Esophagus muscularis mucosa (tissue), 4 donors: ENCODE results near the gene ADAMTS17. TPM values are rescaled to one million over a fixed set of nuclear protein-coding genes. Genes with fewer than 3 reads are reported as not detected.

Experiments
- DNase-seq: peaks from one replicate; pipeline ENCODE4 v3.0.0-alpha.2; 2017; ENCODE audit errors: extremely low spot score
- H3K27ac ChIP-seq, 4 donors: fragments of 200-600 bp; sonication (generic); replicated peaks in 1 of 4; 1 replicate in 3 of 4; 2 replicates in 1 of 4; pipeline ENCODE4 v1.5.1; 2016 to 2019; ENCODE audit warnings: mild to moderate bottlenecking in 1 of 4
- H3K27me3 ChIP-seq, 4 donors: fragments of 200-600 bp; sonication (generic); one replicate each; pipeline versions ENCODE4 v1.5.1 to v1.6.0; 2016 to 2019
- H3K36me3 ChIP-seq, 4 donors: fragments of 200-600 bp; sonication (generic); one replicate each; pipeline ENCODE4 v1.5.1; 2016 to 2019
- H3K4me1 ChIP-seq, 4 donors: fragments of 200-600 bp; sonication (generic); one replicate each; pipeline ENCODE4 v1.5.1; 2016 to 2019
- H3K4me3 ChIP-seq, 4 donors: fragments of 200-600 bp; sonication (generic); 1 replicate in 2 of 4; 2 replicates in 2 of 4; pipeline ENCODE4 v1.5.1; 2016 to 2019; ENCODE audit warnings: mild to moderate bottlenecking in 4 of 4, moderate library complexity in 1 of 4
- H3K9me3 ChIP-seq, 4 donors: fragments of 200-600 bp; sonication (generic); 1 replicate in 3 of 4; 2 replicates in 1 of 4; pipeline ENCODE4 v1.5.1; 2016 to 2019
- CTCF ChIP-seq, 3 experiments: fragments of 200-600 bp in 2 of 3; fragments of 450-650 bp in 1 of 3; sonication (generic) in 2 of 3; IDR thresholded peaks; one replicate each; pipeline ENCODE4 v1.5.1; 2017 to 2019; ENCODE audit warnings: antibody characterized with exemption in 3 of 3, mild to moderate bottlenecking in 2 of 3, moderate library complexity in 1 of 3
- EP300 ChIP-seq: sonication (generic); formaldehyde crosslinking; IDR thresholded peaks from one replicate; pipeline ENCODE4 v1.6.1; 2017; ENCODE audit warnings: antibody characterized with exemption
- POLR2A ChIP-seq: fragments of 450-650 bp; IDR thresholded peaks from one replicate; pipeline ENCODE4 v1.6.1; 2017; ENCODE audit warnings: antibody characterized with exemption, moderate library complexity, mild to moderate bottlenecking, low read depth
- POLR2AphosphoS5 ChIP-seq, 2 donors: sonication (generic); formaldehyde crosslinking; IDR thresholded peaks; one replicate each; pipeline ENCODE4 v1.6.1; 2017; ENCODE audit warnings: antibody characterized with exemption in 2 of 2
- WGBS: methylation state at CpG from one replicate; pipeline ENCODE4 v1.1.5; 2018; 5-methylcytosine and 5-hydroxymethylcytosine counted together
- intact Hi-C: fragments of 100-400 bp; cut with DNase I; formaldehyde crosslinking; loops from one replicate; pipeline ENCODE4 v1.15.1; 2023
- total RNA-seq, 4 donors: library from RNA; depleted of rRNA; stranded (reverse); fragments of >200 nt; gene quantifications; one replicate each; pipeline versions ENCODE4 v1.1.0 to v1.2.1, GENCODE V29; 2016

Gene ADAMTS17
- total RNA-seq, 4 donors from 2014 or later = 5.3 to 12.0 (median 6.6) TPM

GRCh38 chr15:100254285-100254684 lies 87.5 kb downstream of the ADAMTS17 start:
- no peak for TF ChIP-seq POLR2AphosphoS5 (IDR thresholded peaks at IDR 0.05)
- no peak for TF ChIP-seq POLR2A
- DNase-seq = no peak
- H3K36me3 ChIP-seq = peaks cover 0 to 13% (median 0%) of the 10 kb centered on the region in 4 donors
- no peak overlapping the region for H3K4me3 ChIP-seq
- H3K27me3 ChIP-seq = no peaks in the 10 kb centered on the region
- H3K9me3 ChIP-seq = no peaks in the 10 kb centered on the region
- H3K27ac ChIP-seq = no peak overlapping the region
- 81% methylated on average over 5 of the region's 5 CpGs for WGBS
- intact Hi-C loops = no loop called here
- no peaks in the 10 kb centered on the region for H3K4me1 ChIP-seq

- H3K4me3 ChIP-seq = no peak overlapping the region
- H3K4me1 ChIP-seq = no peaks in the 10 kb centered on the region
- intact Hi-C loops = no loop called here
- no peak for TF ChIP-seq CTCF (IDR thresholded peaks at IDR 0.05)
- no peak for TF ChIP-seq EP300
- TF ChIP-seq POLR2A = no peak
- TF ChIP-seq POLR2AphosphoS5 (IDR thresholded peaks at IDR 0.05) = no peak
- no peaks in the 10 kb centered on the region for H3K27me3 ChIP-seq
- H3K9me3 ChIP-seq = no peaks in the 10 kb centered on the region
- H3K27ac ChIP-seq = no peak overlapping the region
- peaks cover 0 to 13% (median 0%) of the 10 kb centered on the region in 4 donors for H3K36me3 ChIP-seq
- 70% methylated on average over 1 of the region's 1 CpG for WGBS
- no peak for DNase-seq
These were observed 88.1 kb downstream of the ADAMTS17 start for GRCh38 chr15:100253640-100254039.

GRCh38 chr15:100252779-100253417 lies 88.9 kb downstream of the ADAMTS17 start:
- DNase-seq = no peak

GRCh38 chr15:100252359-100252758 lies 89.4 kb downstream of the ADAMTS17 start:
- H3K27ac ChIP-seq = no peak overlapping the region
- H3K9me3 ChIP-seq = no peaks in the 10 kb centered on the region
- H3K4me3 ChIP-seq = no peak overlapping the region
- intact Hi-C loops = no loop called here
- peaks cover 0 to 4% (median 0%) of the 10 kb centered on the region in 4 donors for H3K36me3 ChIP-seq
- H3K27me3 ChIP-seq = no peaks in the 10 kb centered on the region
- DNase-seq = no peak
- no peak for TF ChIP-seq POLR2A
- no peak for TF ChIP-seq POLR2AphosphoS5 (IDR thresholded peaks at IDR 0.05)
- TF ChIP-seq EP300 = no peak
- TF ChIP-seq CTCF (IDR thresholded peaks at IDR 0.05) = no peak
- 79% methylated on average over 8 of the region's 9 CpGs for WGBS
- no peaks in the 10 kb centered on the region for H3K4me1 ChIP-seq

More at GRCh38 chr15:100252779-100253417, 88.9 kb downstream of the ADAMTS17 start:
- Histone ChIP-seq H3K27me3 (no peaks in the 10 kb centered on the region), H3K4me3 (no peak overlapping the region), H3K9me3 (no peaks in the 10 kb centered on the region), H3K4me1 (no peaks in the 10 kb centered on the region), H3K27ac (no peak overlapping the region), H3K36me3 (peaks cover 0 to 8% (median 0%) of the 10 kb centered on the region in 4 donors)
- TF ChIP-seq CTCF (IDR thresholded peaks at IDR 0.05) (no peak), EP300 (no peak), POLR2A (no peak), POLR2AphosphoS5 (IDR thresholded peaks at IDR 0.05) (no peak)
- intact Hi-C loops = no loop called here
- WGBS = 78% methylated on average over 9 of the region's 9 CpGs

- intact Hi-C loops = no loop called here
These were observed 91.5 kb downstream of the ADAMTS17 start for GRCh38 chr15:100250176-100250800.

More at GRCh38 chr15:100250176-100250800, 91.5 kb downstream of the ADAMTS17 start:
- no peak overlapping the region for H3K4me3 ChIP-seq
- 75% methylated on average over 10 of the region's 10 CpGs for WGBS
- H3K4me1 ChIP-seq = no peaks in the 10 kb centered on the region
- H3K9me3 ChIP-seq = no peaks in the 10 kb centered on the region
- H3K27ac ChIP-seq = no peak overlapping the region
- no peaks in the 10 kb centered on the region for H3K27me3 ChIP-seq
- H3K36me3 ChIP-seq = peaks cover 0 to 3% (median 0%) of the 10 kb centered on the region in 4 donors
- no peak for DNase-seq
- TF ChIP-seq POLR2A (no peak), CTCF (IDR thresholded peaks at IDR 0.05) (no peak), EP300 (no peak), POLR2AphosphoS5 (IDR thresholded peaks at IDR 0.05) (no peak)
